Fibroblast of lung (primary cell): ENCODE measurements around the gene LGALSL.

ENCODE experiments used
- CTCF ChIP-seq, 2 donors: IDR thresholded peaks in 1 of 2; conservative IDR thresholded peaks in 1 of 2; 1 replicate in 1 of 2; 2 replicates in 1 of 2; pipeline ENCODE4 v1.5.1; 2011 to 2012; ENCODE audit warnings: low read length in 2 of 2, control low read depth in 1 of 2, inconsistent platforms in 1 of 2, low read depth in 1 of 2, mild to moderate bottlenecking in 1 of 2
- EZH2 ChIP-seq: IDR thresholded peaks from 2 replicates; pipeline ENCODE4 v1.5.1; 2012; ENCODE audit warnings: low read length, control low read depth, mild to moderate bottlenecking; ENCODE audit errors: missing control alignments

- TF ChIP-seq CTCF (conservative IDR thresholded peaks at IDR 0.05 in 1 of 2, IDR thresholded peaks at IDR 0.05 in 1 of 2; ENCODE audit: low read depth in 1 of 2, low read length in 2 of 2) = no peak
- TF ChIP-seq EZH2 = no peak
Observed at GRCh38 chr2:64472881-64473280, 18.9 kb downstream of the LGALSL start.
